GM12872 (cell line): ENCODE data around the gene PAQR4.

ENCODE experiments used
- CTCF ChIP-seq: IDR thresholded peaks from 3 replicates; pipeline ENCODE4 v1.5.1; 2011; ENCODE audit warnings: low read depth, mild to moderate bottlenecking, low read length, moderate library complexity; ENCODE audit not compliant: insufficient read depth

Gene PAQR4

GRCh38 chr16:3007957-3008689 lies 39.0 kb downstream of the PAQR4 start:
- no peak for TF ChIP-seq CTCF

- no peak for TF ChIP-seq CTCF
Observed at GRCh38 chr16:3008690-3009037, 39.5 kb downstream of the PAQR4 start.

GRCh38 chr16:3009568-3010390 lies 40.6 kb downstream of the PAQR4 start:
- TF ChIP-seq CTCF, result no peak

GRCh38 chr16:3010510-3010909 lies 41.4 kb downstream of the PAQR4 start:
- TF ChIP-seq CTCF, result no peak

GRCh38 chr16:3012246-3012645 lies 43.1 kb downstream of the PAQR4 start:
- no peak for TF ChIP-seq CTCF

- TF ChIP-seq CTCF, result no peak
Observed at GRCh38 chr16:3012828-3013420, 43.8 kb downstream of the PAQR4 start, which contains the start of gene CLDN9. CLDN9 (plus strand) TSS chr16:3012923; CDS start chr16:3013363, 440 bp downstream.

GRCh38 chr16:3013491-3013951 lies 44.4 kb downstream of the PAQR4 start:
- TF ChIP-seq CTCF, result no peak
